CD1c-positive myeloid dendritic cell (primary cell): ENCODE data around the gene CCNJ.
"Not testable (repeated sequence)": the region's sequence is repeated elsewhere in the genome, so short reads cannot be mapped to it uniquely, and the experiment has no call there.

Source experiments
- DNase-seq: peaks from one replicate; pipeline ENCODE4 v3.0.0-alpha.2; 2016; ENCODE audit errors: extremely low spot score

Gene CCNJ

GRCh38 chr10:96043033-96043892 is at the start of gene CCNJ:
CCNJ (plus strand) TSS chr10:96043583; CDS start chr10:96044394, 811 bp downstream.
- DNase-seq = peak; percentile 92

GRCh38 chr10:95994376-95994775 is 49.0 kb upstream of the CCNJ start:
- DNase-seq = not testable (repeated sequence)

GRCh38 chr10:95998255-95998784 is 45.1 kb upstream of the CCNJ start:
- DNase-seq = no peak

- no peak for DNase-seq
Measured at GRCh38 chr10:96013956-96014355, 29.4 kb upstream of the CCNJ start.

GRCh38 chr10:96014473-96015102 is 28.8 kb upstream of the CCNJ start:
- DNase-seq = no peak

GRCh38 chr10:96017191-96017687 is 26.1 kb upstream of the CCNJ start:
- peak; percentile 70 for DNase-seq

GRCh38 chr10:96021332-96021731 is 22.1 kb upstream of the CCNJ start:
- DNase-seq = no peak

- DNase-seq = no peak
Measured at GRCh38 chr10:96022739-96023138, 20.6 kb upstream of the CCNJ start.

- no peak for DNase-seq
Measured at GRCh38 chr10:96023168-96023567, 20.2 kb upstream of the CCNJ start.

- DNase-seq = peak; percentile 6
Measured at GRCh38 chr10:96025566-96025965, 17.8 kb upstream of the CCNJ start.

GRCh38 chr10:96034625-96035024 is 8.8 kb upstream of the CCNJ start:
- DNase-seq = no peak

- DNase-seq = no peak
Measured at GRCh38 chr10:96038476-96039387, 4.7 kb upstream of the CCNJ start.

GRCh38 chr10:96041146-96041545 is 2.2 kb upstream of the CCNJ start:
- no peak for DNase-seq

GRCh38 chr10:96043893-96044715 is 721 bp downstream of the CCNJ start:
- peak; percentile 70 for DNase-seq

- DNase-seq = peak; percentile 86
Measured at GRCh38 chr10:96044736-96045135, 1.4 kb downstream of the CCNJ start.

GRCh38 chr10:96046546-96046945 is 3.2 kb downstream of the CCNJ start:
- DNase-seq = no peak

GRCh38 chr10:96047004-96047649 is 3.7 kb downstream of the CCNJ start:
- DNase-seq = no peak

GRCh38 chr10:96047925-96048324 is 4.5 kb downstream of the CCNJ start:
- DNase-seq = not testable (repeated sequence)

GRCh38 chr10:96049340-96049739 is 6.0 kb downstream of the CCNJ start:
- DNase-seq = no peak

- DNase-seq = no peak
Measured at GRCh38 chr10:96053985-96054384, 10.6 kb downstream of the CCNJ start.
